ENCODE results near the gene TRMT10B. TPM values are rescaled to one million over a fixed set of nuclear protein-coding genes. Genes with fewer than 3 reads are reported as not detected.
A peak's percentile ranks its signal among the peaks of the same experiment; 100 is the strongest.

Gene TRMT10B
- total and polyA plus RNA-seq, 2 of the 13 experiments (the other 11 are each of a cell fraction or from before 2014, with no cell fraction given): 3.1 to 3.9 TPM

DNA sequence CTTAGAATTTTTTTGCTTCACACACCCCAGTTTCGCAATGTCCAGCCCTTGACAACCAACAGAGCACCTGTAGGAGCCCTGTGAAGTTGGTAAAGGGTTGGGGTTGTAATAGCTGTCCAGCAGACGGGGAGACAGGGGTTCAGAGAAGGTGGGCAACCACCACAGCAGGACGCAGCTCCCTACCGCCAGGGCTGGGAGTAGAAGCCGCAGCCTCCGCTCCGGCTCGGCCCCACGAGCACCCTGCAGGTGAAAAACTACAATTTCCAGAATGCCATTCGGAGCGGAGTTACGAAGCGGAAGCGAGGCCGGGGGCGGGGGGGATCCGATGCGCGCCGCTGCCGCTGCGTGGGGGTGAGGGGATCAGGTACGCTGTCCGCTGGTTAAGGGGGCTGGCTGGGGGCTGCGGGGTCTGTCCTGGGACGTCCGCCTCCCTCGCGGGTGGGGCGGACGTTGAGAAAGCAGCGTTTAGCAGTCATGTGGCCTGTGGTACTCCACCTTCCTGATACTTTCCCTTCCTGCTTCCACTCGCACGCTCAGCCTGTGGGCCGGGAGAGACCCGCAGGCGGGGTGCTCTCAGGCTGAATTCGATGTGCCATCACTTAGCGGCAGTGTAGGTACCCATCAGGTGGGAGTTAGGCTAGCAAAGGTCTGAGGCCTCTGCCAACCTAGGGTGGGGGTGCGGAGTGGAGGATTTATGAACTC lies at the start of gene TRMT10B (continued):
- TF ChIP-seq, protein P1, sequence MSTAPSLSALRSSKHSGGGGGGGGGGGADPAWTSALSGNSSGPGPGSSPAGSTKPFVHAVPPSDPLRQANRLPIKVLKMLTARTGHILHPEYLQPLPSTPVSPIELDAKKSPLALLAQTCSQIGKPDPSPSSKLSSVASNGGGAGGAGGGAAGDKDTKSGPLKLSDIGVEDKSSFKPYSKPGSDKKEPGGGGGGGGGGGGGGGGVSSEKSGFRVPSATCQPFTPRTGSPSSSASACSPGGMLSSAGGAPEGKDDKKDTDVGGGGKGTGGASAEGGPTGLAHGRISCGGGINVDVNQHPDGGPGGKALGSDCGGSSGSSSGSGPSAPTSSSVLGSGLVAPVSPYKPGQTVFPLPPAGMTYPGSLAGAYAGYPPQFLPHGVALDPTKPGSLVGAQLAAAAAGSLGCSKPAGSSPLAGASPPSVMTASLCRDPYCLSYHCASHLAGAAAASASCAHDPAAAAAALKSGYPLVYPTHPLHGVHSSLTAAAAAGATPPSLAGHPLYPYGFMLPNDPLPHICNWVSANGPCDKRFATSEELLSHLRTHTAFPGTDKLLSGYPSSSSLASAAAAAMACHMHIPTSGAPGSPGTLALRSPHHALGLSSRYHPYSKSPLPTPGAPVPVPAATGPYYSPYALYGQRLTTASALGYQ (CRISPR knock-in tag; IDR thresholded peaks at IDR 0.05): no peak
- TF ChIP-seq ZNF451 (CRISPR knock-in tag; IDR thresholded peaks at IDR 0.05): no peak
- TF ChIP-seq, protein P2, sequence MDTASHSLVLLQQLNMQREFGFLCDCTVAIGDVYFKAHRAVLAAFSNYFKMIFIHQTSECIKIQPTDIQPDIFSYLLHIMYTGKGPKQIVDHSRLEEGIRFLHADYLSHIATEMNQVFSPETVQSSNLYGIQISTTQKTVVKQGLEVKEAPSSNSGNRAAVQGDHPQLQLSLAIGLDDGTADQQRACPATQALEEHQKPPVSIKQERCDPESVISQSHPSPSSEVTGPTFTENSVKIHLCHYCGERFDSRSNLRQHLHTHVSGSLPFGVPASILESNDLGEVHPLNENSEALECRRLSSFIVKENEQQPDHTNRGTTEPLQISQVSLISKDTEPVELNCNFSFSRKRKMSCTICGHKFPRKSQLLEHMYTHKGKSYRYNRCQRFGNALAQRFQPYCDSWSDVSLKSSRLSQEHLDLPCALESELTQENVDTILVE (CRISPR knock-in tag; IDR thresholded peaks at IDR 0.05): no peak
- no peak for TF ChIP-seq GATA4 (IDR thresholded peaks at IDR 0.05; ENCODE audit: borderline replicate concordance, low read depth)
- TF ChIP-seq, protein P3, sequence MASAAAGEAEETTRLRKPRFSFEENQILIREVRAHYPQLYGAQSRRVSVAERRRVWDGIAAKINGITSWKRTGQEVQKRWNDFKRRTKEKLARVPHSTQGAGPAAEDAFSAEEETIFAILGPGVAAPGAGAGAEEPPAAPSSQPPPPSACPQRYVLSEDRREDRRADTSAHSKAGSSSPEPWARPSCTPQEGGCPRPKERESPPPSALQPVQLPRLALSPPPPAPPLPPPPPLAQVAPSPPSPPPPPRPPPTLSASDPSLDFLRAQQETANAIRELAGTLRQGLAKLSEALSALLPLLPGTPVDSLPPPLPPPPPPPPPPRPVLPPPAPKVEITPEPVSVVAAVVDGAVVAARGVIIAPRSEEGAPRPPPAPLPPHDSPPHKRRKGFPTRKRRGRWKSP (CRISPR knock-in tag; IDR thresholded peaks at IDR 0.05): peak; percentile 56; the same call in 1 of the 2 replicates
- TF ChIP-seq, protein P4, sequence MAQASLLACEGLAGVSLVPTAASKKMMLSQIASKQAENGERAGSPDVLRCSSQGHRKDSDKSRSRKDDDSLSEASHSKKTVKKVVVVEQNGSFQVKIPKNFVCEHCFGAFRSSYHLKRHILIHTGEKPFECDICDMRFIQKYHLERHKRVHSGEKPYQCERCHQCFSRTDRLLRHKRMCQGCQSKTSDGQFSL (CRISPR knock-in tag; IDR thresholded peaks at IDR 0.05): peak; percentile 91
- TF ChIP-seq ZFP36 (IDR thresholded peaks at IDR 0.05; ENCODE audit: borderline replicate concordance, low read depth, low read length, partially characterized antibody): no peak
- TF ChIP-seq, protein P5, sequence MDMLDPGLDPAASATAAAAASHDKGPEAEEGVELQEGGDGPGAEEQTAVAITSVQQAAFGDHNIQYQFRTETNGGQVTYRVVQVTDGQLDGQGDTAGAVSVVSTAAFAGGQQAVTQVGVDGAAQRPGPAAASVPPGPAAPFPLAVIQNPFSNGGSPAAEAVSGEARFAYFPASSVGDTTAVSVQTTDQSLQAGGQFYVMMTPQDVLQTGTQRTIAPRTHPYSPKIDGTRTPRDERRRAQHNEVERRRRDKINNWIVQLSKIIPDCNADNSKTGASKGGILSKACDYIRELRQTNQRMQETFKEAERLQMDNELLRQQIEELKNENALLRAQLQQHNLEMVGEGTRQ (IDR thresholded peaks at IDR 0.05; ENCODE audit: low read depth, low read length): no peak
- TF ChIP-seq, protein P5 (CRISPR knock-in tag; IDR thresholded peaks at IDR 0.05; ENCODE audit: borderline replicate concordance): no peak
- TF ChIP-seq, protein P6, sequence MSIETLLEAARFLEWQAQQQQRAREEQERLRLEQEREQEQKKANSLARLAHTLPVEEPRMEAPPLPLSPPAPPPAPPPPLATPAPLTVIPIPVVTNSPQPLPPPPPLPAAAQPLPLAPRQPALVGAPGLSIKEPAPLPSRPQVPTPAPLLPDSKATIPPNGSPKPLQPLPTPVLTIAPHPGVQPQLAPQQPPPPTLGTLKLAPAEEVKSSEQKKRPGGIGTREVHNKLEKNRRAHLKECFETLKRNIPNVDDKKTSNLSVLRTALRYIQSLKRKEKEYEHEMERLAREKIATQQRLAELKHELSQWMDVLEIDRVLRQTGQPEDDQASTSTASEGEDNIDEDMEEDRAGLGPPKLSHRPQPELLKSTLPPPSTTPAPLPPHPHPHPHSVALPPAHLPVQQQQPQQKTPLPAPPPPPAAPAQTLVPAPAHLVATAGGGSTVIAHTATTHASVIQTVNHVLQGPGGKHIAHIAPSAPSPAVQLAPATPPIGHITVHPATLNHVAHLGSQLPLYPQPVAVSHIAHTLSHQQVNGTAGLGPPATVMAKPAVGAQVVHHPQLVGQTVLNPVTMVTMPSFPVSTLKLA (IDR thresholded peaks at IDR 0.05): no peak
- no peak for TF ChIP-seq ZFP41 (CRISPR knock-in tag; IDR thresholded peaks at IDR 0.05; ENCODE audit: borderline replicate concordance)
- no peak for TF ChIP-seq ZNF44 (CRISPR knock-in tag; IDR thresholded peaks at IDR 0.05)
- TF ChIP-seq, protein P7, sequence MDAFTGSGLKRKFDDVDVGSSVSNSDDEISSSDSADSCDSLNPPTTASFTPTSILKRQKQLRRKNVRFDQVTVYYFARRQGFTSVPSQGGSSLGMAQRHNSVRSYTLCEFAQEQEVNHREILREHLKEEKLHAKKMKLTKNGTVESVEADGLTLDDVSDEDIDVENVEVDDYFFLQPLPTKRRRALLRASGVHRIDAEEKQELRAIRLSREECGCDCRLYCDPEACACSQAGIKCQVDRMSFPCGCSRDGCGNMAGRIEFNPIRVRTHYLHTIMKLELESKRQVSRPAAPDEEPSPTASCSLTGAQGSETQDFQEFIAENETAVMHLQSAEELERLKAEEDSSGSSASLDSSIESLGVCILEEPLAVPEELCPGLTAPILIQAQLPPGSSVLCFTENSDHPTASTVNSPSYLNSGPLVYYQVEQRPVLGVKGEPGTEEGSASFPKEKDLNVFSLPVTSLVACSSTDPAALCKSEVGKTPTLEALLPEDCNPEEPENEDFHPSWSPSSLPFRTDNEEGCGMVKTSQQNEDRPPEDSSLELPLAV (CRISPR knock-in tag; conservative IDR thresholded peaks at IDR 0.05; ENCODE audit: low read depth): no peak
- TF ChIP-seq TSC22D2 (CRISPR knock-in tag; IDR thresholded peaks at IDR 0.05; ENCODE audit: borderline replicate concordance): no peak
- TF ChIP-seq SKI (IDR thresholded peaks at IDR 0.05; ENCODE audit: partially characterized antibody): no peak
- TF ChIP-seq, protein P8, sequence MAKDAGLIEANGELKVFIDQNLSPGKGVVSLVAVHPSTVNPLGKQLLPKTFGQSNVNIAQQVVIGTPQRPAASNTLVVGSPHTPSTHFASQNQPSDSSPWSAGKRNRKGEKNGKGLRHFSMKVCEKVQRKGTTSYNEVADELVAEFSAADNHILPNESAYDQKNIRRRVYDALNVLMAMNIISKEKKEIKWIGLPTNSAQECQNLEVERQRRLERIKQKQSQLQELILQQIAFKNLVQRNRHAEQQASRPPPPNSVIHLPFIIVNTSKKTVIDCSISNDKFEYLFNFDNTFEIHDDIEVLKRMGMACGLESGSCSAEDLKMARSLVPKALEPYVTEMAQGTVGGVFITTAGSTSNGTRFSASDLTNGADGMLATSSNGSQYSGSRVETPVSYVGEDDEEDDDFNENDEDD (CRISPR knock-in tag; IDR thresholded peaks at IDR 0.05; ENCODE audit: borderline replicate concordance): no peak
